AG10803 (cell line): ENCODE data around the gene RASGRP3.

Experiments used
- DNase-seq: peaks from one replicate; pipeline ENCODE4 v3.0.0; 2010; ENCODE audit warnings: low read depth
- H3K4me3 ChIP-seq: 2 replicates; pipeline ENCODE4 v1.5.1; 2011; ENCODE audit warnings: mild to moderate bottlenecking, low read length, control low read depth
- CTCF ChIP-seq: conservative IDR thresholded peaks from 2 replicates; pipeline ENCODE4 v1.5.1; 2011; ENCODE audit warnings: mild to moderate bottlenecking, low read length, control low read depth, inconsistent platforms

The RASGRP3 gene

GRCh38 chr2:33476793-33477190 is 343 bp downstream of the RASGRP3 start:
- TF ChIP-seq CTCF, result no peak
- H3K4me3 ChIP-seq, result peak overlapping the region; percentile 79
- no peak for DNase-seq

- TF ChIP-seq CTCF, result no peak
- DNase-seq, result no peak
- no peak overlapping the region for H3K4me3 ChIP-seq
Observed at GRCh38 chr2:33477473-33478468, 1.3 kb downstream of the RASGRP3 start.

- H3K4me3 ChIP-seq, result no peak overlapping the region
- no peak for DNase-seq
- no peak for TF ChIP-seq CTCF
Observed at GRCh38 chr2:33478968-33479731, 2.7 kb downstream of the RASGRP3 start.

- no peak for DNase-seq
- no peak overlapping the region for H3K4me3 ChIP-seq
- TF ChIP-seq CTCF, result no peak
Observed at GRCh38 chr2:33482518-33482917, 6.1 kb downstream of the RASGRP3 start.

- TF ChIP-seq CTCF, result no peak
- H3K4me3 ChIP-seq, result no peak overlapping the region
- peak; percentile 57 for DNase-seq
Observed at GRCh38 chr2:33484042-33484621, 7.7 kb downstream of the RASGRP3 start.

- TF ChIP-seq CTCF, result no peak
- no peak for DNase-seq
- no peak overlapping the region for H3K4me3 ChIP-seq
Observed at GRCh38 chr2:33485051-33485450, 8.6 kb downstream of the RASGRP3 start.
